ENCODE results near the gene TULP3. TPM values are rescaled to one million over a fixed set of nuclear protein-coding genes. Genes with fewer than 3 reads are reported as not detected.

Gene TULP3
- polyA plus RNA-seq, 4 donors: 34.0 to 43.0 (median 35.3) TPM

- no peak for DNase-seq (ENCODE audit: low read depth in 4 of 4, low spot score in 3 of 4)
Observed at GRCh38 chr12:2963154-2963759, 72.6 kb downstream of the TULP3 start.

GRCh38 chr12:2963760-2964292 lies 73.1 kb downstream of the TULP3 start:
- no peak for DNase-seq (ENCODE audit: low read depth in 4 of 4, low spot score in 3 of 4)

DNA sequence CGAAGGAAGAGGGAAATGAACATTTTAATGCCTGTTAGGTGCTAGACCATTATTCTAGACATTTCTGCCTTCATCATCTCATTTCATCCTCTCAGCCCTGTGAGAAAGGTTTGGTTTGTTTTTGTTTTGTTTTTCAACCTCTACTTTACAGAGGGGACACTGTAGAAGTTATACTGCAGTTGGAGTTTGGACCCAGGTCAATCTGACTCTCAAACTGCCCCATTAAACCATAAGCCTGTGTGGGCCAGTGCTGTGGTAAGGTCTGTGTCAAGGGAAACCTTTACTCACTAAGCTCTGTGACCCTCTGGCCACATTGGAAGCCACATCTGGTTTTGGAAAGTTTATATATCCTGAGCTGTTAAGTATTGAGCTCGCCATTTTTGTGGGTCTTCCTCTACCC lies 77.0 kb downstream of the TULP3 start:
- no peak for DNase-seq (ENCODE audit: low read depth in 4 of 4, low spot score in 3 of 4)

DNA sequence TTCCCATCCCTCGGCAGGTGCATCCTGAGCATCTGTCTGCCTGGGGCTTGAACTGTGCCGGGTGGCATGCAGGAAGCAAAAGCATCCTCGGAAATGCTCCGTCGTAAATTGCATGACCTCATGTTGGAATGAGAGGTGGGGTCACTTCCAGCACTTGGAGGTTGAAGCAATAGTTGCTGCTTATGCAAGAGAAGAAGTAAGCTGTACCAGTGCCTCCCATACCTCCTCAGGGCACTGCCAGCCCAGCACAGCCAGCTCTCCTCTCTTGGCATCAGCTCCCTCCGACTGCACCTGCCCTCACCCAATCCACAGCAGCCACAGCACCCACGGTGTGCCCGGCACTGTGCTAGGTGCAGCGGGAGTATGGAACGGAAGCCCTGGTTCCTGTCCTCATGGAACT lies 80.1 kb downstream of the TULP3 start:
- no peak for DNase-seq (ENCODE audit: low read depth in 4 of 4, low spot score in 3 of 4)

DNA sequence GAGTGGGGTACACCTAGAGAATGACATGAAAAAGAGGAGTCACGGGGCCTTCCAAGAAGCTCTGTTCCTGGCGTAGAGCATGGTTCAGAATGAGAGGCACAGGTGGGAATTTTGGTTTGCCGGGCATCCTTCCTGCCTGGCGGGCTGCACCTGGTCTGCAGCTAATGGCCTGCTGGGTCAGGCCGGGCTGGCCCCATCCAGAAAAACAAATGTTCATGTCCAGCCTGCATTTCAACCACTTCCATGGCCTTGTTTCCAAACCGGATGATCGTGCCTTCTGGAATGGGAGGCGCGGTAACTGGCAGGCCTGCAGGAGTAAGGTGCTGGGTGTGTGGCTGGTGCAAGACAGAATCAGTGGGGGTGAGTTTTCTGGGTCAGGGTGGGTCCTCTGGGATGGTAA lies 82.9 kb downstream of the TULP3 start:
- DNase-seq (ENCODE audit: low read depth in 4 of 4, low spot score in 3 of 4): no peak

- DNase-seq (ENCODE audit: low read depth in 4 of 4, low spot score in 3 of 4): no peak
Observed at GRCh38 chr12:2974560-2974971, 83.9 kb downstream of the TULP3 start.

DNA sequence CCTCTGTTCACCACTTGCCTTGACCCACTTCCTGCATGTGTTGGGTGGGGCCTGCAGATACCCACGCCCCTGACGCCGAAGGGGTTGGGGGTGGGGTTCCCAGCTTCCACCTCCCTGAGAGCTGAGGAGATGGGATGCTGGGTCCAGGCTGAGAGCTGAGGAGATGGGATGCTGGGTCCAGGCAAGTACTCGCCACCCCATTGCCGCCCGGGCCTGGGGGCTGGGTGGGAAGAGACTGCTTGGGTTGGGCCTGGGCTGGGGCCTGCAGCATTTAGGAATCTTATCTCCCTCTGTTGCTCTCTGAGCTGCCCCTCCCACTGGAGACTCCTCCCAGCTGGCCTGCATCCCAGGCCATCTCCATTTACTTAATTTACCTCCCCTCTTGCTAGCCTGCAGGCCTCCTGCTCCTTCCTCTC lies 85.9 kb downstream of the TULP3 start:
- DNase-seq (ENCODE audit: low read depth in 4 of 4, low spot score in 3 of 4): no peak

GRCh38 chr12:2977776-2978175 lies 87.1 kb downstream of the TULP3 start:
- no peak for DNase-seq (ENCODE audit: low read depth in 4 of 4, low spot score in 3 of 4)

DNA sequence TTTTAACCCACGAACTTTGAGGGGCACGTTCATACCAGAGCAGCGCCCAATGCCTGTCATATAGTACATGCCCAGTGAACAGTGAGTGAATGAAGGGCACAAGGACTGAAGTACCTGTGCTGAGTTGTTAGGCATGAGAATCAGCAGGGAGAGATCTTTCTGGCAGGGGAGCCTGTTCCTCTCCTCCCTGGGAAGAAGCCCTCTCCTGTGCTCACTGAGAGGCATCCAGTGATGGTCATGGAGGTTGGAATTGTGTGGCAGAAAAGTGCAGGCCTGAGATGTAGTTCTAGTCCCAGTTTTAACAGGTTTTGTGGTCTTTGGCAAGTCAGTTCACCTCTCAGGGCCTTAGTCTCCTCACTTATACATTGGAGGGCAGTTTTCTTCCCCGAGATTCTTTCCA lies 89.1 kb downstream of the TULP3 start:
- no peak for DNase-seq (ENCODE audit: low read depth in 4 of 4, low spot score in 3 of 4)

DNA sequence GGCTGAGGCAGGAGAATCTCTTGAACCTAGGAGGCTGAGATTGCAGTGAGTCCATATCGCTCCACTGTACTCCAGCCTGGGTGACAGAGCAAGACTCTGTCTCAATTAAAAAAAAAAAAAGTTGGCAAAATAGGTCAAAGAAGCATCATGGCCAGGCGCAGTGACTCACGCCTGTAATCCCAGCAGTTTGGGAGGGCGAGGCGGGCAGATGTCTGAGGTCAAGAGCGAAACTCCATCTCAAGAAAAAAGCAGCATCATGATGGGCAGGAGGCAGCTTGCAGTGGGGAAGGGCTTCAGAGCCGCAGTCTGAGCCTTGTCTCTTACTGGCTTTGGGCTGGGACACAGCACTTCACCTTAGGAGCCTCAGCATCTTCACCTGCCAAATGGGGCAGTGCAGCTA lies 89.9 kb downstream of the TULP3 start:
- DNase-seq (ENCODE audit: low read depth in 4 of 4, low spot score in 3 of 4): no peak

DNA sequence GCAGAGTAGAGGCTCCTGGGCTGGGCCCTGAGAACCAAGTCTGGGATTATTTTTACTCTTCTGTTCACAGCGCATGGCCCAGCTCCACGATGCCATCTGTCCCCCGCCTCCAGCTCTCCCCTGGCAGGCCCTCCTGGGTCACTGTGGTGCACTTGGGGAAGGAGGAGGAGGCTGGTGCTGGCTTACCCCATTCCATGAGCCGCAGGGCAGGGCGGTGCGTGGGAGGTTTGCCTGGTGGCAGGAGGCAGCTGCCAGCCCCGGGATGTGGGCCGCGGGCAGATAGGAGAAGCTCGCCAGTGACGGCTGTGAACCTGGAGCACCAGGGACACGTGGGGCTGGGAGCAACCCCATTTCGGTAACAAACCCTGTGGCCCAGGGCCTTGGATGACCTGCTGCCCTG lies 91.7 kb downstream of the TULP3 start:
- no peak for DNase-seq (ENCODE audit: low read depth in 4 of 4, low spot score in 3 of 4)

DNA sequence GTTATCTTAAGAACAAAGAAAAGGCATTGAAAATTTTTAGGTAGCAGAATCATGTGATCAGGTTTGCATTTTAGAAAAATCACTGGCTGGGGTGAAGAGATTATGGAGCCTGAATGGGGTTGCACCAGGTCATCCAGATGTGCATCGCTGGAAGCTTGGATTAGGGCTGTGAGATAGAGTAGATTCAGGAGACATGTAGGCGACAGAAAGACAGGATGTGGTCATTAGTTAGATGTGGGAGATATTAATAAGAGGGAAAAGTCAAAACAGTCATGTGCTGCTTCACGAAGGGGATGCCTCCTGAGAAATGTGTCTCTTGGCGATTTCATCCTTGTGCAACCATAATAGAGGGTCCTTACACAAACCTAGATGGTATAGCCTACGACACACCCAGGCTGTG lies 93.6 kb downstream of the TULP3 start:
- no peak for DNase-seq (ENCODE audit: low read depth in 4 of 4, low spot score in 3 of 4)

- DNase-seq (ENCODE audit: low read depth in 4 of 4, low spot score in 3 of 4): no peak
Observed at GRCh38 chr12:2984698-2985097, 94.0 kb downstream of the TULP3 start.

GRCh38 chr12:2986876-2987275 lies 96.2 kb downstream of the TULP3 start:
- no peak for DNase-seq (ENCODE audit: low read depth in 4 of 4, low spot score in 3 of 4)

DNA sequence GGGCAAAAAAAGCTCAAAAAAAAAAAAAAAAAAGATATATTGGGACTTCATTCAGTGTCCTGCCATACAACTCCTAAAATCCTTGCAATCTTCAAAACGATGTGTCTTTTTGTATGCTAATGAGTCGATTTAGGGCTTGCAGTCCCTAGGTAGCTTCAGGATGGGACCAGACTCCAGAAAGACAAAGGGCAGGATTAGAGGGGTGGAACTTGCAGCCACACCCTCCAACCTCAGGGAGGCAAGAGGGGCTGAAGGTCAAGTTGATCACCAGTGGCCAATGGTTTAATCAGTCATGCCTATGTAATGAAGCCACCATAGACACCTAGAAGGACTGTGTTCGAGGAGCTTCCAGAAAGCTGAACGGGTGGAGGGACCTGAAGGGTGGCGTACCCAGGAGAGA lies 97.8 kb downstream of the TULP3 start:
- no peak for DNase-seq (ENCODE audit: low read depth in 4 of 4, low spot score in 3 of 4)

Other genes with a start within 250 kb of the TULP3 start
- 100 to 1,000 TPM in 3 of 4 donors, 10 to 100 TPM in 1; 46.1 to 175 (median 137) TPM for gene FKBP4, start 95.9 kb upstream of the TULP3 start, polyA plus RNA-seq (ENCODE audit: insufficient read length in 4 of 4)
- gene ITFG2, start 78.2 kb upstream of the TULP3 start, polyA plus RNA-seq (ENCODE audit: insufficient read length in 4 of 4): 10 to 100 TPM; 44.1 to 75.9 (median 63.0) TPM
- gene NRIP2, start 55.9 kb upstream of the TULP3 start, polyA plus RNA-seq (ENCODE audit: insufficient read length in 4 of 4): 10 to 100 TPM in 3 of 4 donors, 1 to 10 TPM in 1; 5.8 to 36.7 (median 31.9) TPM
- 1 to 10 TPM in 2 of 4 donors, under 1 TPM in 2; 0.37 to 2.6 (median 0.72) TPM for gene TEX52, start 33.9 kb upstream of the TULP3 start, polyA plus RNA-seq (ENCODE audit: insufficient read length in 4 of 4)
- gene FOXM1, start 13.7 kb upstream of the TULP3 start, polyA plus RNA-seq (ENCODE audit: insufficient read length in 4 of 4): 10 to 100 TPM; 29.1 to 36.2 (median 31.2) TPM
- gene RHNO1, start 13.7 kb upstream of the TULP3 start, polyA plus RNA-seq (ENCODE audit: insufficient read length in 4 of 4): 10 to 100 TPM; 32.3 to 45.4 (median 41.8) TPM
- gene TEAD4, start 68.5 kb downstream of the TULP3 start, polyA plus RNA-seq (ENCODE audit: insufficient read length in 4 of 4): 10 to 100 TPM in 3 of 4 donors, 1 to 10 TPM in 1; 9.4 to 20.0 (median 19.2) TPM
- gene TSPAN9, start 186.5 kb downstream of the TULP3 start, polyA plus RNA-seq (ENCODE audit: insufficient read length in 4 of 4): 10 to 100 TPM; 79.9 to 98.9 (median 89.6) TPM

Measured in left renal pelvis (tissue), 4 donors.